SK-N-MC (cell line): ENCODE results near the gene ST3GAL4.

Experiments
- EZH2 ChIP-seq: fragments of 200-600 bp; sonication (generic); IDR thresholded peaks from one replicate; pipeline ENCODE4 v1.6.1; 2017; ENCODE audit warnings: antibody characterized with exemption
- POLR2AphosphoS5 ChIP-seq: IDR thresholded peaks from 2 replicates; pipeline ENCODE4 v1.6.1; 2012; ENCODE audit warnings: mild to moderate bottlenecking, low read depth, low read length, borderline replicate concordance

DNA sequence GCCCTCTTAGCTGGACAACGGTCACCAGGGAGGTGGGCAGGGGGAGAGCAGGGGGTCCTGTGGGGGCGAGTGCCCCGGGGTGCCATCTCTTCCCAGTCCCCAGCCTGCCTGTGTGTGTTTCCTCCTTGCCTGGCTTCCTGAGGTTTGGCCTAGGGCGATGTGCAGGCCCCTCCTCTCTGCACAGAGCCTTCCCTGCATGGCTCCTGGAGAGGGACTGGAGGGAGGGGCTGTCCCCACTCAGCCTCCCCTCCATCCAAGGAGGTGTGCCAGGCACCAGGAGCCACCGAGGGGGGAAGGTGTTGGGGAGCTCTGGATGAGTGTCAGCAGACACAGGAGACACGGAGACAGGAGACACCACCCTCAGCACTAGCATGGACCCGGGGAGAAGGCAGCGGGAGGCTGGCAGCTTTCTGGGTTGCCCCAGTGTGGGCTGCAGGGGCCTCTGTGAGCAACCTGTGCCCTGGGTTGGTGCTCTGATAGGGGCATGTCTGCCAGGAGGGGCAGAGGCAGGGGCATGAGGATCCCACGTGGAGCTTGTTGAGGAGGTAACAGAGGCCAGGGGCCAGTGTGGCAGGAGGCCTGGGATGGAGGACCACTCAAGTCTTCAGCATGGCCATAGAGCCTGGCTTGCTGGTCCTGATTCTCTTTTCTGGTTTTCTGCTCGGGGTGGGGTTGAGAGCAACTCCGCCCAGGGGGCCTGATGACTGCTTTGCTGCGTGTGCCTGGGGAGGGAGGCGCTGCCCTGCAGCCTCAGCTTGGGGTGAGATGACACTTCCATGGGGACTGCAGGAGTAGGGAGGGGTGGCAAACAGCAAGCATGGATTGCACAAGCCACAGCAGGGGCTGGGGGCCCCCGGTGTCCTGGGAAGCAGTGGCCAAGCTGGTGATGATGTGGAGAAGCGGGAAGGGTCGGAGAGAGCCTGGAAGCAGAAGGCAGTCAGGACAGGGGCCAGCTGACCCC, 78.8 kb downstream of the ST3GAL4 start:
- TF ChIP-seq POLR2AphosphoS5: no peak
- TF ChIP-seq EZH2: no peak
